Stimulated activated naive B cell treated with anti-CD40 and anti-IgM and Interleukin-4, amounts not matched to agents 10 μg/mL and 1 μg/mL and 100 μg/mL, for 72 hours (primary cell): ENCODE measurements around the gene HOXA4.

Experiments used
- ATAC-seq, 2 donors: fragments of 150-1000 bp; cut with Tn5 transposase; replicated peaks; 2 replicates each; pipeline ENCODE4 v1.10.0; 2021; ENCODE audit warnings: moderate library complexity in 1 of 2
- DNase-seq: peaks from one replicate; pipeline ENCODE4 v3.0.0; 2021
- H3K27ac Mint-ChIP-seq: one replicate; pipeline ENCODE4 v1.8.0; 2022; ENCODE audit warnings: mild to moderate bottlenecking, mixed read lengths
- H3K27me3 Mint-ChIP-seq, 2 donors: one replicate each; pipeline ENCODE4 v1.8.0; 2022; ENCODE audit warnings: mixed read lengths in 2 of 2
- H3K36me3 Mint-ChIP-seq, 2 donors: one replicate each; pipeline ENCODE4 v1.8.0; 2022; ENCODE audit warnings: mixed read lengths in 2 of 2, mild to moderate bottlenecking in 1 of 2
- H3K4me1 Mint-ChIP-seq, 2 donors: one replicate each; pipeline ENCODE4 v1.8.0; 2022; ENCODE audit warnings: mixed read lengths in 2 of 2, mild to moderate bottlenecking in 1 of 2
- H3K4me3 Mint-ChIP-seq, 2 donors: one replicate each; pipeline ENCODE4 v1.8.0; 2022; ENCODE audit warnings: mild to moderate bottlenecking in 2 of 2, mixed read lengths in 2 of 2, moderate library complexity in 1 of 2
- H3K9me3 Mint-ChIP-seq, 2 donors: one replicate each; pipeline ENCODE4 v1.8.0; 2022; ENCODE audit warnings: mixed read lengths in 2 of 2, mild to moderate bottlenecking in 1 of 2

The HOXA4 gene

DNA sequence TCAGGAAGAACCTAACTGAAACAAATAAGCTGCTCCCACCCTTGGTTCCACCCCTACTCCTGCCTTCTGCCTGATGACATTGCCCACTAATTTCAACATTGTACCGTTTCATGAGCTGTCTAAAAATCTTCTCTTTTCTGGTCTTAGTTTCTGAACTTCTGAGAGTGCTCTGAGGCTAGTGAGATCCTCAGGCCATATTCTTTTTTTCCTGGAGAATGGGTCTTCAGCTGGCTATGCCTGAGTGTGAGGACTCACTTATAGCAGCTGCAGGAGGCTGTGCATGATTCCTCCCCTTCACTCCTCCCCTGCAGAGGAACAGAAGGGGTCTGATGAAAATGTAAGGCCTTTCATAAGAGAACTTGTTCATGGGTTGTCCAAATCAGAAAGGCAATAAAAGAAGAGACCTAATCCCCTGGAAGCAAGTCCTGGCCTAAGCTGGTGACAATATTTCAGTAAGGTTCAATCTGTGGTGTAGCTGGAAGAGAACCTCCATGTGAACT, 11.1 kb downstream of the HOXA4 start:
- peaks cover 2 to 16% of the 10 kb centered on the region in 2 donors for H3K27me3 Mint-ChIP-seq

DNA sequence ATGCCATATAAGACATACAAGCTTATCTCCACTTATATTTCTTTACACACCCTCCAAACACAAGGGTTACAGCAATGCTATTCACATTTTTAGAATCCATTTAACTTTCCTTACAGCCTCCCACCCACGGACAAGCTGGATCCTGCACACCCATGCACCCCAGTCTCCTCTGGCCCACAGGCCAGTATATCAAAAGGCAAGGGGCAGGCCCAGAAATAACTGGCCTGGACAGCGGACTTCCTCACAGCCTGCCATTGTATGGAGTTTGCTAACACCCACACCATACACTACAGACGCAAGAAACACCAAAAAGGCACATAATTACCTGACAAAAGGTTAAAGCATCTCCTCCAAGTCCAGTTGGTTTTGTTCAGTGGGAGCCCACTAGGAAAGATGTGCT, 12.0 kb downstream of the HOXA4 start:
- H3K36me3 Mint-ChIP-seq = no peaks in the 10 kb centered on the region
- DNase-seq = no peak
- H3K27me3 Mint-ChIP-seq = peaks cover 0 to 10% of the 10 kb centered on the region in 2 donors
- ATAC-seq = no peak
- H3K9me3 Mint-ChIP-seq = no peaks in the 10 kb centered on the region
- H3K4me1 Mint-ChIP-seq = no peaks in the 10 kb centered on the region
- H3K4me3 Mint-ChIP-seq = no peak overlapping the region
- no peak overlapping the region for H3K27ac Mint-ChIP-seq

More for the DNA sequence above, 11.1 kb downstream of the HOXA4 start:
- Mint-ChIP-seq H3K9me3 (no peaks in the 10 kb centered on the region), H3K4me1 (no peaks in the 10 kb centered on the region), H3K4me3 (no peak overlapping the region), H3K27ac (no peak overlapping the region), H3K36me3 (no peaks in the 10 kb centered on the region)
- no peak for ATAC-seq
- DNase-seq = no peak

DNA sequence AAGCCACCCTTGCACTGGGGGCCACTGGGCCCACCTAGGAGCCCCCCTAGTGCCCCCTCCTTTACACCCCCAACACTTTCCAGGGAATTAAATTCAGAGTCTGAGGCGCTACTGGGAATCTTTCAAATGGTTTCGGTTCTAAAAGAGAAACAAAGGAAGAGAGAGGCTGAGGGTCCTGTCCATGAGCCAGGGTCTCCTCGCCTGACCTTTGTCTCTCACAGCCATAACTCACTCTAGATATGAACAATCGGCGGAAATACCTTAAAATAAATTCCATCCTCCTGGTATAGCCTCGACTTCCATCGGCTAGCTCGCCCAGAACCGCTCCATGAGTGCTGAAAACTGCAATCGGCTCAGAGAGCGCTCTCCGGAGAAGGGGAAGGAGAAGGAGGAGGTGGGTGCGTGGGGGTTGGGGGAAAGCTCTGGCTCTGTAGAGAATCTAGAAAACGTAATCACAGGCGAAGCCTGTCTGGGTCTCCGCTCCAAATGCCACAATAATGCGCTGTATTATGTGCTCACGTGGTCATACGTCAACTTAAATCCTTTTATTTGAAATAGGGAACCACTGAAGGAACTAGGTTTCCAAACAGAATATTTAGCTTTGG, 12.6 kb downstream of the HOXA4 start:
- Mint-ChIP-seq H3K9me3 (no peaks in the 10 kb centered on the region), H3K36me3 (no peaks in the 10 kb centered on the region), H3K4me1 (no peaks in the 10 kb centered on the region), H3K4me3 (no peak overlapping the region), H3K27me3 (peaks cover 4 to 13% of the 10 kb centered on the region in 2 donors), H3K27ac (no peak overlapping the region)
- ATAC-seq = no peak
- no peak for DNase-seq

DNA sequence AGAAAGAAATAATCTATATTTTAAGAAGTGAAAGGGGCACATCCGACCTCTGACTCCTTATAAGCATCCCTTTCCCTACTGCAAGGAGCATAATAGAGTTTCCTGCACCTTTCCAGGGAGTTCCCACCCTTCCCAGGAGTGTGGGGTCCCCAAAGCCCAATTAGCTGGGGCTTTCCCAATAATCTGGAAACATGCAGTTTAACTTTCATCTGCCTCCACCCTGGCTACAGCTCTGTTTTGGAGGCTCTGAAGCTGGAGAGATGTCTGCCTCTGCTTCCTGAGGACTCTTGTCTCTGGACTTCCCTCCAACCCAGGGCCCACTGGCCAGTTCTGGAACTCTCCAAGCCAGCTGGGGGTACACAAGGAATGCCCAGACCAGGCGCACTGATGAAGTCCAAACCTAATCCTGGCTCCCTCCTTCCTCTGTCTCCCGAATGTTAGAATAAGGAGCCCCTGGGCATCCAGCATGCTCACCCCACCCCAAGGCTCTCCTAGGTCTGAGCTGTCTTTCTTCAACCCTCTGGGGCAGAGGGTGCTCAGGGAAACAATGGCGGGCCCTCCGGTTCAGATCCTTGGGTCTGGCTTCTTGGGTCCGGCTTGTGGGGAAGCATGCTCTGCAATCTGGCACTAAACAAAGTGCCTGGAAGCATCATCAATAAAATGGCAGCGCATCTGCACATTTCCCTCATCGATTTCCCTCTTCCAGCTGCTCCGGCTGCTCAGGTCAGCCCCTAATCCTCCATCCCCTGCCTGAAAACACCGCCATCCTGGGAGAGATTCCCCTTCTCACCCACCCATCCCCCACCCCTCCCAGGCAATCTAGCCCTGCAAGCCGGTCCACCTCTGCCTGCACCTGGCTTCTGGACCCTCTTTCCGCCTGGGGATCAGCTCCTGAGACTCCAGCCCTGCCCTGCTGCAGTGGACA, 13.3 kb downstream of the HOXA4 start:
- no peak overlapping the region for H3K4me3 Mint-ChIP-seq
- no peak overlapping the region for H3K27ac Mint-ChIP-seq
- H3K36me3 Mint-ChIP-seq = no peaks in the 10 kb centered on the region
- no peaks in the 10 kb centered on the region for H3K4me1 Mint-ChIP-seq
- DNase-seq = no peak
- H3K27me3 Mint-ChIP-seq = peaks cover 4 to 13% of the 10 kb centered on the region in 2 donors
- no peaks in the 10 kb centered on the region for H3K9me3 Mint-ChIP-seq
- ATAC-seq = no peak

DNA sequence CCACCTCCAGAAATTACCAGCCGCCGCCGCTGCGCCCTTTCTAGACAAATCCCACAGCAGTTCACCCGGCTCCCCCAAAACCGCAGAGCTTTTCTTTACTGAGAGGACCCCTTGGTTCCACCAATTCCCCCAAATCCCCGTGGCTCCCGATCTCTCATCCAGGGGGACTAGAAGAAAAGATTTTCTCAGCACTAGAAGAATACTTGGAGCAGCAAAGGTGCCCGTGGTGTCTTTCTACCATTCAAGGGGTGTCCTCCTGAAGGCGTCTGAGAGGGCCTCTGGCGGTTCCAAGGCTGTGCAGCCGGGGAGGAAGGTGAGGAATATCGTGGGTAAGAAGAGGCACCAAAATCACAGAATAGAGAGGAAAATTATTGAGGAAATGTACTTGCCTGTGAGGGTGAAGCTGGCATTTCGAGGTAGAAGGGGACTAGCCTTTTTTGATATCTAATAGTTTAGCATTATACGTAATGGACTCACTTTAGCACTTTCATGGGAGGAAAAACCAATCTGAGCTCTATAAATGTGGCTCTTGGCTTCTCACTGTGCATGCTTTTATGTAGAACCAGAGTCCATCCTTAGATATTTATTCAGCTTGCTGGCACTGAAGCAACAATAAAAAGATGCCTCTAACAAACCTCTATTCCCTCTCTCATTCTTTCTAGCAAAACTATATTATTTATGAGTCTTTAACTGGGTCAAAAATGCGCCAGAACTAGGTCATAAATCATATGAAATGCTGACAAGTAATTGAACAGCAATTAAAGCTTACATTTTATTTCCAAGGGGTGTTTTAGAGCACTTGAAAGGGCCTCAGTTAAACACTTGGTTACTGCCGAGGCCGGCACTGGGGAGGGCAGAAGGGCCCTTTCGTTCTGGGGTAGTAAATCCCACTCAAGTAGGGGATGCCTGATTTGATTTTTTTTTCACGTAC, 14.3 kb downstream of the HOXA4 start:
- Mint-ChIP-seq H3K4me1 (no peaks in the 10 kb centered on the region), H3K9me3 (no peaks in the 10 kb centered on the region), H3K27ac (no peak overlapping the region), H3K4me3 (no peak overlapping the region), H3K27me3 (peaks cover 4 to 13% of the 10 kb centered on the region in 2 donors), H3K36me3 (no peaks in the 10 kb centered on the region)
- no peak for DNase-seq
- ATAC-seq = no peak

DNA sequence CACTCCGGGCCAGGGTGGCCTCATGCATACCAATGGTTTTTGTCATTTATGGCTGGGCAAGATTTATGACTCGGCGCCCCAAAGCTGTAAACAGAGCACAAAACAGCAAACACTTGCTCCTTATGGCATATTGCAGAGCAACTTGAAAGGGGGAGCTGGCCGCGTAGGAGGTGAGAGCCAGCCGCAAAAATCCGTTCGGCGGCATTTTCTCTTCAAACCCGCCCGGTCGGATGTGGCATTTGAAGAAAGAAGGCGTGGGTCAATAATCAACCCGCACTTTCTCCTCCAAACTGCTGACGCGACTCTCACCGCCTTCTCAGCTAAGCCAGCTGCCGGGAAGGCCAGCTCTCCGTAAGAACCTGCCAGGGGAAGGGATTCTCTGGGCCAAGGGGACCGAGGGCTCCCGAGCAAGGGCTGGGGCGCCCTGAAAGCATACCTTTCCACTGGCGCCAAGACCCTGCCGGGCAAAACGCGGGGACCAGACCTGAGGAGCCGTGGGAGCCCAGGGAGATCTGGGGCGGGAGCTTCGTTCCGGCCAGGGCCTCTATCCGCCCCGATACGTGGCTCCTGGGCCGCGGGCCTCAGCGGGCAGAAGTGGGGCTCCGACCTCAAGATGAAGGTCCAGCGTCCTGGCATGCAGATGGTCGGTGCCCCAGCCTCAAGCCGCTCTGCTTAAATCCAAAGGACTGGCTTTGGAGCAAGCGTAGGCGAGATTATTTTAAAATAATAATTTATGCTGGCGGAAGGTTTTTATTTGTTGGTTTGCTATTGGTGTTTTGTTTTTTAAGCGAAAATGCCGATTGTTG, 15.1 kb downstream of the HOXA4 start:
- no peak overlapping the region for H3K27ac Mint-ChIP-seq
- no peak for DNase-seq
- peaks cover 4 to 13% of the 10 kb centered on the region in 2 donors for H3K27me3 Mint-ChIP-seq
- no peaks in the 10 kb centered on the region for H3K9me3 Mint-ChIP-seq
- no peak overlapping the region for H3K4me3 Mint-ChIP-seq
- ATAC-seq = no peak
- H3K4me1 Mint-ChIP-seq = no peaks in the 10 kb centered on the region
- no peaks in the 10 kb centered on the region for H3K36me3 Mint-ChIP-seq

DNA sequence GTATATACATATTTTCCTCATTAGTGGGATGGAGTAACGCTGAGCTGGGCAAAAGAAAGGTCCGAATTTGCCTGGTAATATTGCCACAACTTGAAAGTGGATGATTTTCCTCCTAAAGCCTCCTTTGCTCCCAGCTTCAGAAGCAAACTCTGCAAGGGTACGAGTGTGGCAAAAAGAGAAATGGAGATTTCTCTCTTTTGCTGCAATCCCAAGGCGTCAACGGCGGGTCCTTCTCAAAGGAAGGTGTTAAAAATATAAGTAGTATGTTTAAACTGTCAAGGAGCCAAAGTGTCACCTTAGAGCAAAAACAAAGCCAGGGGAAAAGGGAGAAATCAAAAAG, 15.7 kb downstream of the HOXA4 start:
- Mint-ChIP-seq H3K36me3 (no peaks in the 10 kb centered on the region), H3K9me3 (peaks cover 0 to 2% of the 10 kb centered on the region in 2 donors), H3K4me3 (no peak overlapping the region), H3K4me1 (no peaks in the 10 kb centered on the region), H3K27ac (no peak overlapping the region), H3K27me3 (peaks cover 6 to 13% of the 10 kb centered on the region in 2 donors)
- no peak for DNase-seq
- no peak for ATAC-seq

DNA sequence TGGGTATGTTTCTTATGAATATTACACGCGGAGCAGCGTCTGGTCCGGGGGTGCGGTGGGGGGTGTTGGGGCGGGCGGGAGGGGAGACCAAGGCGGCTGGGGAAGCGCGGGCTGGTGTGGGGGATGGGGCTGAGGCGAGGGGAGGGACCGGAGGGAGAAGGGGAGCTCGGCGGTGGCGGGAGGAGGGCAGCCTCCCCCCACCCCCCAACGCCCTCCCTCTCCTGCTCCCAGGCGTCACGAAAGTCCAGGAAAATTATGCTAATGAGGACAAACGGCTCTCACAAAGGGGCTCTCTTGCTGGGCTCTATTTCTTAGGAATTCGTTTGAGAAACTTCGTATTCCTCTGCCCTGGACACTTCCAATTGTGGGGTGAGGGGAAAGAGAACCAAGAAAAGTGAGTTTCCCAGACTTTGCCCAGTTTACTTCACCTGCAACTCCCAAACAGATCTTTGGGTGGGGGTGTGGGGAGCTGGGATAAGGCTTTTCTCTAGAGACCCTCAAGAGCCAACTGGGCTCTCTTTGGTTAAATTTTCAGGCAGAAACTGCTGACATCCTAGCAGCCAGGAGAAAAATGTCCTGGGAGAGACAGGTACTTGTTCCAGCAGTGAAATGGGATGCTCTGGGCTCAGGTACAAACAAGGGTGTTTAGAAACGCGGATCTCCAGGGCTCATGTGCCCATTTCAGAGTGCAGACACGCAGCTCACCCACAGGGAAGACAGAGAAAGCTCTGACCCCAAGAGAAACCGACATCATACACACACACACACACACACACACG, 16.4 kb downstream of the HOXA4 start:
- Mint-ChIP-seq H3K36me3 (no peaks in the 10 kb centered on the region), H3K9me3 (peaks cover 0 to 2% of the 10 kb centered on the region in 2 donors), H3K4me1 (no peaks in the 10 kb centered on the region), H3K27me3 (peaks cover 10 to 13% of the 10 kb centered on the region in 2 donors), H3K27ac (no peak overlapping the region), H3K4me3 (no peak overlapping the region)
- ATAC-seq = no peak
- no peak for DNase-seq

DNA sequence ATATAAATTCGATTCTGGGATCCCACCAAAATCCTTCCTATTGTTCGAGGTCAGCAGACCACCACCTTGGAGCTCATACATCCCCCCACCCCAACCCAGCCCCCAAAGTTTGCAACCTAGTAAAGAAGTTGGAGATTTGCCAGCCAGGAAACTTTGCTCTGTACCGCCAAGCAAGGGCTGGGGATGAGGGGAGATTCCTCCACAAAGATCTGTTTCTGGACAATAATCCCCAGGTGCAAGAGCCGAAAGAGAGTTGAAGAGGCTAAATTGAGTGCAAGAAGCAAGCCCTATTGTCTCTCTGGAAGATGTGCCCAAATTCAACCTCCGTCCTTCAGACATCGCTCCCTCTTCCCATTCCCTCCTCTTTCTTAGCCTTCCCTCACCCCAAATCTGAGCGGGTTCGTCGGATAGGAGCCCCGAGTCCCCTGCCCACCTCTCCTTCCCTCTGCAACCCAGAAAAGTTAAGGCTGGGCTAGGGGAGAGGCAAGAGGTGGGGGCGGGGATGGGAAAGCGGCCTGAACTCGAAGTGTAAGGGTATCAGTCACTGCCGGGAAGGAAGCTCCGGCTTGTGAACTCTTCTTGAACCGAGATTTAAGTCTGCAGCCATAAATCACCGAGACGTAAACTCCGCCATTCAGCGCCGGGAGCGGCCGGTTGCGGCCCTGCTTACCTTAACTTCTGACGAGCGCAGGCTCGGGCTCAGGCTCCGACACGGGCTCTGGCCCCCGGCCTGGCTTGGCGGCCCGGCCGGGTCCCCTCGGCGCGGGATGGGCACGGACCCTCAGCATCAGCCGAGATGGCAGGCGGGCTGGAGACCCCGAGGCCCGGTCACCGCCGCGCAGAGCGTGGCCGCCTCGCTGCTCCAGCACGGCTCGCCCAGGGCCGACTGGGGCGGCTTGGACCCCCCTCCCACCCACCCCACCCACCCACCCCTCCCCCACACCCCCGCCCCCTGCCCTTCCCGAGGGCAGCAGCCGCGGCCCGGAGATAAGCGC, 17.3 kb downstream of the HOXA4 start:
- Mint-ChIP-seq H3K4me1 (no peaks in the 10 kb centered on the region), H3K27me3 (peaks cover 10 to 13% of the 10 kb centered on the region in 2 donors), H3K4me3 (no peak overlapping the region), H3K27ac (no peak overlapping the region), H3K9me3 (peaks cover 0 to 2% of the 10 kb centered on the region in 2 donors), H3K36me3 (no peaks in the 10 kb centered on the region)
- ATAC-seq = no peak
- no peak for DNase-seq

DNA sequence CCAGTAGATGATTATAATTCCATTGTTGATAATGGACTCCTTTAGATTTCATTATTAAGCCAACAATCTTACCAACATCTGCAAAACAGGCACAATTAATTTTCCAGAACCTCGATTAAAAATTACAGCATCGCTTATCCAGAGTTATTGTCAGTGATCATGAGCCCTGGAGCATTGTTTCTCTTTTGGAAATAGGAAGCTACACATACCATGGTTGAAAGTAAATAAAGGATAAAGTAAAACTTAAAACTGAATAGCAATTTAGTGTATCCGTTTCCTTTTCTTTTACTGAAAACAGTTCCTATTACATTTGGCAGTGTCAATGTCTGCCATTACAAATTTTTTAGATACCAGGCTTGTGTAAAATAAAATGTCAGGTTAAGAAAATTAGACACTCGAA, 18.2 kb downstream of the HOXA4 start:
- Mint-ChIP-seq H3K4me1 (peaks cover 0 to 1% of the 10 kb centered on the region in 2 donors), H3K36me3 (no peaks in the 10 kb centered on the region), H3K27me3 (peaks cover 13 to 19% of the 10 kb centered on the region in 2 donors), H3K4me3 (no peak overlapping the region), H3K9me3 (peaks cover 0 to 2% of the 10 kb centered on the region in 2 donors), H3K27ac (no peak overlapping the region)
- ATAC-seq (no peak), DNase-seq (no peak)

DNA sequence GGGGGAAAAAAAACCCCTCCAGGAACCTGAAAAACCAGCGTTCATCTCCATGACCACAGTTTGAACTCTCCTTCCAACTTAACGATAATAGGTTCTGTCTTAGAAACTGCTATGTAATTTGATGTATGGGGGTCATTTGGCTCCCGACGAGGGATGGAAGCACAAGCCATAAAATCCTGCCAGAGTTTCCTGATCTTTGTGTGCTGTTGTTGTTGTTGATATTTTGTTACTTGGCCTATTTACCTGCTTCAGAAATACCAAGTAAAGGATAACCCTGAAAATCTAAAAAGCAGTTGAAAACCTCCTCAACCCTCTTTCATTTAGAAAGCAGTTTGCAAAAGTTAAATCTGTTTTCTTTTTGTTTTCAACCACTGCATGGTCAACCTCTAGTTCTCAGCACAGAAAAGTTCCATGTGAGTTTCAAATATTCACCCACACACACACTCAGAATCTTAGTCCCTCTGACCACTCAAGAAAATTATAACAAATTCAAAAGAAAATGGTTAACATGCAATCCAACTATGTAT, 18.7 kb downstream of the HOXA4 start:
- Mint-ChIP-seq H3K4me3 (no peak overlapping the region), H3K9me3 (peaks cover 0 to 2% of the 10 kb centered on the region in 2 donors), H3K27ac (no peak overlapping the region), H3K27me3 (peaks cover 14 to 17% of the 10 kb centered on the region in 2 donors), H3K4me1 (peaks cover 0 to 1% of the 10 kb centered on the region in 2 donors), H3K36me3 (no peaks in the 10 kb centered on the region)
- no peak for DNase-seq
- no peak for ATAC-seq
